Epithelial cell of proximal tubule (primary cell): ENCODE measurements around the gene C11orf91. TPM values are rescaled to one million over a fixed set of nuclear protein-coding genes. Genes with fewer than 3 reads are reported as not detected.
A peak's percentile ranks its signal among the peaks of the same experiment; 100 is the strongest.

Source experiments
- DNase-seq: peaks from one replicate; pipeline ENCODE4 v3.0.0-alpha.2; 2011; ENCODE audit warnings: low read depth
- H3K4me3 ChIP-seq: 2 replicates; pipeline ENCODE4 v1.5.1; 2011; ENCODE audit warnings: low read depth, mild to moderate bottlenecking, low read length
- total RNA-seq: library from RNA; depleted of rRNA; stranded (reverse); fragments of >200 nt; gene quantifications from 2 replicates; pipeline ENCODE4 v1.2.3, GENCODE V29; 2015
- TF ChIP-seq, protein P1 (sequence below): conservative IDR thresholded peaks from 2 replicates; pipeline ENCODE4 v1.5.1; 2012; ENCODE audit warnings: low read depth, mild to moderate bottlenecking, low read length

C11orf91 gene
- total RNA-seq, 1 donor from 2014 or later, result not detected

DNA sequence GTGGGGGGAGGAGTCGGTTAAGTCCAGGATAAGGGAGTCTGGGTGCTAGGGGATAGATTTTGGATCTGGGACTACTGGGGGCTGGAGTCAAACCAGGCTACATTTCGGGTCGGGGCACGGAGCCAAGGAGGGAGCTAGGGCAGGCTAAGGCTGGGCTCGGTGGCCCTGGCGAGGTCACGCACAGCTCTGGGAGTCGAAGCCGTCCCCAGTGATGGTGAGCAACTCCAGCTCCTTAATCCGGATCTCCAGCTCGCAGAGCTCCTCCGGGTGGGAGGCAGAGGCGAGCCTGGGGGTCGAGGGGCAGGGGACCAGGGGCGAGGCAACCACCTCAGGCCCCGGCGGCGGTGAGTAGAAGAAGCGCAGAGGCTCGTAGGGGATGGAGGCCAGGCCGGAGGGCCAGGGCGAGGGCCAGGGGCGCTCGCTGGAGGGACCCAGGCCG is 544 bp downstream of the C11orf91 start:
- TF ChIP-seq, protein P1, sequence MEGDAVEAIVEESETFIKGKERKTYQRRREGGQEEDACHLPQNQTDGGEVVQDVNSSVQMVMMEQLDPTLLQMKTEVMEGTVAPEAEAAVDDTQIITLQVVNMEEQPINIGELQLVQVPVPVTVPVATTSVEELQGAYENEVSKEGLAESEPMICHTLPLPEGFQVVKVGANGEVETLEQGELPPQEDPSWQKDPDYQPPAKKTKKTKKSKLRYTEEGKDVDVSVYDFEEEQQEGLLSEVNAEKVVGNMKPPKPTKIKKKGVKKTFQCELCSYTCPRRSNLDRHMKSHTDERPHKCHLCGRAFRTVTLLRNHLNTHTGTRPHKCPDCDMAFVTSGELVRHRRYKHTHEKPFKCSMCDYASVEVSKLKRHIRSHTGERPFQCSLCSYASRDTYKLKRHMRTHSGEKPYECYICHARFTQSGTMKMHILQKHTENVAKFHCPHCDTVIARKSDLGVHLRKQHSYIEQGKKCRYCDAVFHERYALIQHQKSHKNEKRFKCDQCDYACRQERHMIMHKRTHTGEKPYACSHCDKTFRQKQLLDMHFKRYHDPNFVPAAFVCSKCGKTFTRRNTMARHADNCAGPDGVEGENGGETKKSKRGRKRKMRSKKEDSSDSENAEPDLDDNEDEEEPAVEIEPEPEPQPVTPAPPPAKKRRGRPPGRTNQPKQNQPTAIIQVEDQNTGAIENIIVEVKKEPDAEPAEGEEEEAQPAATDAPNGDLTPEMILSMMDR, result no peak
- peak overlapping the region; percentile 24 for H3K4me3 ChIP-seq
- DNase-seq, result no peak

DNA sequence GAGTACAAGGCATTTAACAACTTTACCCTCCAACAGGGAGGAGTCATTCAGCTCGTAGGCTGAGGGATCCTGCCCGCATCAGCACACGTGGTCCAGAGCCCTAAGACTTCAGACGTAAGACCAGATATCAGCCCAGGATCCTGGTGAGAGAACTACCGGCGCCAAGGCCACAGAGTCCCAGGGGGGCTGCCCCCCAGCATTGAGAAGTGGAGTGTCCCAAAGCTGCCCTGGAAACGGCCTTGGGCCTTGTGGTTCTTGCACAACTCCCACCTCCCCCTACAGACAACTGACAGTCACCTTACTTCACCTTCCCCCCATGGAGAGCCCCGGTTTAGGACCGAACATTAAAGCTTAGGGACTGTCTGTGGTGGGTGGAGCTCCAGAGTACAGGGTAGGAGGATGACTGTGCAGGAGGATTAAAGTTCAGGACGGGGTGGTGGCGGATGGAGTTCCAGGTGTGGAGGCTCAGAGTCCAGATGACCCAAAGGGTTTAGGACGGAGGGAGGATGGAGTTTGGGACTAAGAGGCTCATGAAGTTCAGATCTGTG is 1.0 kb downstream of the C11orf91 start:
- TF ChIP-seq, protein P1, result no peak
- no peak for DNase-seq
- H3K4me3 ChIP-seq, result peak overlapping the region; percentile 24

DNA sequence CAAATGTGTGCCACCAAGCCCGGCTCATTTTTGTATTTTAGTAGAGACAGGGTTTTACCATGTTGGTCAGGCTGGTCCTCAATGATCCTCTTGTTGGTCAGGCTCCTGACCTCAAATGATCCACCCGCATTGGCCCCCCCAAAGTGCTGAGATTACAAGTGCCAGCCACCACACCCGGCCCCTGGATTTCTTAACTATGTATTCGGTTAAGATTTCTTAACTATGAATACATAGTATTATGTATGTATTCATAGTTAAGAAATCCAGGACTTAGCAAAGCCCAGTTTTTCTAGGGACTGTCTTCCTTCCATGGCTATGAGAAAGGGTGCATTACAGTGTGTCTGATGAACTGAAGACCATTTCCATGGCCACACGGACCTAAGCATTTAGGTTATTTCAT is 1.7 kb downstream of the C11orf91 start:
- no peak for DNase-seq
- no peak overlapping the region for H3K4me3 ChIP-seq
- TF ChIP-seq, protein P1, result no peak

DNA sequence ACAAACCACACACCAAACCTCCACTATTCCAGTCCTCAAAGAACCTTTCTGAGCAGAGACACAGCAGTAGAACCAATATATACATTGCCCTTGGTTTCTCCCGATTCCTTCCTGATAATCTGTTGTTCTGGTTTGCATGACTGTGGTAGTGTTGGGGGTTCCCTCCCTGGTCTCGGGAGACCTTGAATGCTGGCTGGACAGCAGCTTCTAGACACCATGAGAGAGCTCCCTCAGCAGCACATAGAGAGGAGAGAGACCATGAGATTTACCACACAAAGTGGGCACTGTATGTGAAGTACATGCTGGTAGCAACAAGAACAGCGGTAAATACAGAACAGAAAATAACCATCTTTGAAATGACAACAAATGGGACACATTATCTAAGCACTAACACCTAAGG is 2.6 kb downstream of the C11orf91 start:
- TF ChIP-seq, protein P1, result no peak
- H3K4me3 ChIP-seq, result no peak overlapping the region
- DNase-seq, result no peak

DNA sequence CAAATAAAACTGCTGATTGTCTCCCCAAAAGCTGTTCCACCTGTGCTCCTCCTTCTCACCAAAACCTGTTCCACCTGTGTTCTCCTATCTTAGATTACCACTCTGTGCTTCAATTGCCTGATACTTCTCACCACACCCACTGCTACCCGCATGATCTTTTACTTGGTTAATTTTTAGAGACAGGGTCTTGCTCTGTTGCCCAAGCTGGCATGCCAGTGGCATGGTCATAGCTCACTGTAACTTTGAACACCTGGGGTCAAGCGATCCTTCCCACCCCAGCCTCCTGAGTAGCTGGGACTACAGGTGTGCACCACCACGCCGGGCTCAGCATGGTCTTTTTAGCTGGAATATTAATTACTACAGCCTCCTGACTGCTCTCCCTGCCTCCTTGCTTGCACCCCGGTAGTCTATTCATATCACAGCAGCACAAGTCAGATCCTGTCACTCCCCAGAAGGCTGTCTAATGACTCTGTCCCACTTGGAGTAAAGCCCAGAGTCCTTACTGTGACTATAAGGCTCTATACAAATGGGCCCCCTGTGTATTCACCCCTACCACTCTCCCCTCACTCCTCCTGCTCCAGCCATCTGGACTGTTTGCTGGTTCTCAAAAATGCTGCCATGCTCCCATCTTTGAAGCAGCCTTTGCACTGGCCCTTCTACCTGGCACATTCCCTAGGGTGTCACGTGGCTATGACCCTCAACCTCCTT is 3.5 kb downstream of the C11orf91 start:
- peak overlapping the region; percentile 74 for H3K4me3 ChIP-seq
- TF ChIP-seq, protein P1, result no peak
- no peak for DNase-seq

- DNase-seq, result no peak
- H3K4me3 ChIP-seq, result peak overlapping the region; percentile 74
- TF ChIP-seq, protein P1, result no peak
Observed at GRCh38 chr11:33696411-33696810, 4.2 kb downstream of the C11orf91 start.
